Measurements from ENCODE around the gene SRL. TPM values are rescaled to one million over a fixed set of nuclear protein-coding genes. Genes with fewer than 3 reads are reported as not detected.

The SRL gene
- total and polyA plus RNA-seq, 2 of the 8 experiments (the other 6 are each of a cell fraction or from before 2014, with no cell fraction given), result 0.05 TPM; not detected in 1

- Histone ChIP-seq H2BK120ac (replicated peaks; ENCODE audit: low read depth, low read length) (no peak overlapping the region), H2AFZ (ENCODE audit: low read length) (no peak overlapping the region), H3K4me1 (replicated peaks in 1 of 4; ENCODE audit: control insufficient read depth in 3 of 4, insufficient read depth in 4 of 4, low read length in 3 of 4) (peaks cover 3 to 22% (median 16%) of the 10 kb centered on the region in 4 experiments), H3K9ac (replicated peaks in 1 of 4; ENCODE audit: extremely low read depth in 1 of 4, low read depth in 3 of 4, low read length in 3 of 4) (no peak overlapping the region), H3K9me3 (ENCODE audit: insufficient read depth in 2 of 2, low read depth in 1 of 2, low read length in 1 of 2) (no peaks in the 10 kb centered on the region), H4K20me1 (replicated peaks in 1 of 2; ENCODE audit: control insufficient read depth in 1 of 2, insufficient read depth in 2 of 2, low read length in 2 of 2) (peaks cover 25 to 30% of the 10 kb centered on the region in 2 experiments), H2BK12ac (ENCODE audit: low read depth, low read length) (no peak overlapping the region), H3K56ac (replicated peaks; ENCODE audit: insufficient read length, low read depth, low read length) (no peak overlapping the region), H3K27me3 (replicated peaks in 1 of 4; ENCODE audit: control insufficient read depth in 3 of 4, extremely low read depth in 1 of 4, insufficient read depth in 3 of 4, low read length in 3 of 4) (no peaks in the 10 kb centered on the region), H3K4me2 (ENCODE audit: insufficient read depth in 1 of 2, low read depth in 2 of 2, low read length in 2 of 2) (no peak overlapping the region), H2BK15ac (ENCODE audit: low read length) (no peak overlapping the region), H3K79me2 (ENCODE audit: control insufficient read depth in 1 of 2, insufficient read depth in 2 of 2, low read length in 2 of 2) (peaks cover 29 to 88% of the 10 kb centered on the region in 2 experiments; a peak in 3 of 4 replicates), H3K4ac (replicated peaks; ENCODE audit: insufficient read length, low read depth, low read length) (no peak overlapping the region), H2AK5ac (ENCODE audit: low read depth, low read length) (no peak overlapping the region), H3K27ac (ENCODE audit: low read depth, low read length) (no peak overlapping the region), H4K8ac (ENCODE audit: extremely low read depth, insufficient read depth, low read length) (no peak overlapping the region), H3K14ac (ENCODE audit: insufficient read length) (no peak overlapping the region), H2BK20ac (ENCODE audit: low read length) (no peak overlapping the region), H3K18ac (ENCODE audit: extremely low read depth, low read length) (no peak overlapping the region), H4K5ac (ENCODE audit: insufficient read length, low read depth, low read length) (no peak overlapping the region), H3K23ac (ENCODE audit: insufficient read length) (no peak overlapping the region), H2BK5ac (ENCODE audit: low read depth, low read length) (no peak overlapping the region), H4K91ac (replicated peaks; ENCODE audit: insufficient read length, low read length) (no peak overlapping the region), H3K23me2 (ENCODE audit: low read depth, low read length) (peaks cover 1% of the 10 kb centered on the region; the same call in 1 of the 2 replicates), H3K36me3 (ENCODE audit: control insufficient read depth in 2 of 4, insufficient read depth in 4 of 4, low read length in 3 of 4) (peaks cover 3 to 8% (median 6%) of the 10 kb centered on the region in 4 experiments; a peak in 3 of 8 replicates), H3K4me3 (ENCODE audit: extremely low read depth in 1 of 4, insufficient read depth in 2 of 4, low read depth in 3 of 4, low read length in 4 of 4) (no peak overlapping the region), H3K79me1 (ENCODE audit: low read depth, low read length) (peaks cover 21% of the 10 kb centered on the region; the same call in 1 of the 2 replicates)
- CTCF ChIA-PET (ENCODE audit: partially characterized antibody), result interaction anchor here (0.6 to 1.9 kb wide), 15 partner anchors 9 to 349 kb away, joined by 3 to 6 read pairs (median 3); no protein-coding TSS in a partner anchor
- FAIRE-seq (peak; percentile 73), DNase-seq (ENCODE audit: low read depth in 1 of 2, low spot score in 2 of 2) (peak in 1 of 2 experiments; percentile 66)
- POLR2A ChIA-PET (ENCODE audit: partially characterized antibody), result interaction anchor here (0.5 to 24.1 kb wide), 13 partner anchors 10 to 194 kb away, joined by 3 to 403 read pairs (median 4); partner anchors contain the start of genes GLIS2 and PAM16
- WGBS, 2 experiments (ENCODE audit: extremely low coverage in 1 of 2, insufficient coverage in 1 of 2, insufficient read length in 1 of 2, insufficient replicate concordance in 2 of 2, low coverage in 1 of 2, low lambda C conversion rate in 2 of 2, missing lambda C conversion rate in 1 of 2), result 95% methylated on average over 6 of the region's 6 CpGs; no CpG with 5 or more reads in 1 of the 2 experiments
- TF ChIP-seq RBBP5 (IDR thresholded peaks at IDR 0.05; ENCODE audit: borderline replicate concordance, low read depth, low read length) (no peak), CHD2 (IDR thresholded peaks at IDR 0.05; ENCODE audit: low read length) (peak; percentile 76), TCF12 (IDR thresholded peaks at IDR 0.05; ENCODE audit: low read depth, low read length) (no peak), POLR2A (IDR thresholded peaks at IDR 0.05; ENCODE audit: control extremely low read depth in 1 of 2, low read depth in 2 of 2, low read length in 2 of 2) (peak in 1 of 2 experiments; percentile 3; a peak in 1 of 3 replicates), RFX5 (IDR thresholded peaks at IDR 0.05; ENCODE audit: borderline replicate concordance, low read depth, low read length) (peak; percentile 72), SP1 (IDR thresholded peaks at IDR 0.05; ENCODE audit: low read depth, low read length) (peak; percentile 97), SAP30 (IDR thresholded peaks at IDR 0.05; ENCODE audit: insufficient read depth, insufficient replicate concordance, low read length) (no peak)
These were observed 24.5 kb upstream of the SRL start for GRCh38 chr16:4266372-4266771.

All from H1 (cell line).